OCI-LY3 (cell line): ENCODE results near the gene WDR27.

ENCODE experiments used
- CTCF ChIP-seq: fragments of 200-600, 300-600 bp; sonication (generic); IDR thresholded peaks from 2 replicates; pipeline ENCODE4 v1.5.1; 2014; ENCODE audit warnings: antibody characterized with exemption, low read length, low read depth
- EZH2phosphoT487 ChIP-seq: fragments of 200-600 bp; shearing (Covaris generic); IDR thresholded peaks from 2 replicates; pipeline ENCODE4 v1.6.1; 2018; ENCODE audit warnings: antibody characterized with exemption, mixed run types, low read depth

GRCh38 chr6:169646906-169647567, 54.8 kb downstream of the WDR27 start:
- TF ChIP-seq CTCF = no peak
- no peak for TF ChIP-seq EZH2phosphoT487
